AG09309 (cell line): ENCODE data around the gene ZNF292.
"Not testable (repeated sequence)": the region's sequence is repeated elsewhere in the genome, so short reads cannot be mapped to it uniquely, and the experiment has no call there.

Experiments used
- DNase-seq: peaks from one replicate; pipeline ENCODE4 v3.0.0-alpha.2; 2010; ENCODE audit warnings: low read depth
- H3K4me3 ChIP-seq: 2 replicates; pipeline ENCODE4 v1.5.1; 2011; ENCODE audit warnings: mild to moderate bottlenecking, low read depth, low read length, moderate library complexity; ENCODE audit not compliant: control insufficient read depth
- CTCF ChIP-seq: IDR thresholded peaks from 2 replicates; pipeline ENCODE4 v1.5.1; 2011; ENCODE audit warnings: mild to moderate bottlenecking, low read depth, low read length, inconsistent platforms; ENCODE audit not compliant: insufficient read depth, control insufficient read depth; ENCODE audit errors: missing control alignments

ZNF292 gene

GRCh38 chr6:87289571-87289970 lies 134.2 kb downstream of the ZNF292 start:
- TF ChIP-seq CTCF, result no peak
- no peak overlapping the region for H3K4me3 ChIP-seq
- no peak for DNase-seq

GRCh38 chr6:87291883-87292282 lies 136.5 kb downstream of the ZNF292 start:
- DNase-seq, result no peak
- no peak overlapping the region for H3K4me3 ChIP-seq
- TF ChIP-seq CTCF, result no peak

- no peak for TF ChIP-seq CTCF
- no peak for DNase-seq
- no peak overlapping the region for H3K4me3 ChIP-seq
These were observed 138.2 kb downstream of the ZNF292 start for GRCh38 chr6:87293526-87293925.

GRCh38 chr6:87297119-87297518 lies 141.8 kb downstream of the ZNF292 start:
- no peak overlapping the region for H3K4me3 ChIP-seq
- TF ChIP-seq CTCF, result no peak
- DNase-seq, result no peak

- not testable (repeated sequence) for DNase-seq, H3K4me3 ChIP-seq
These were observed 145.9 kb downstream of the ZNF292 start for GRCh38 chr6:87301277-87301676.

- no peak overlapping the region for H3K4me3 ChIP-seq
- no peak for TF ChIP-seq CTCF
- DNase-seq, result no peak
These were observed 153.6 kb downstream of the ZNF292 start for GRCh38 chr6:87308970-87309369.

GRCh38 chr6:87312860-87313259 lies 157.5 kb downstream of the ZNF292 start:
- DNase-seq, result no peak

More at GRCh38 chr6:87312860-87313259, 157.5 kb downstream of the ZNF292 start:
- no peak overlapping the region for H3K4me3 ChIP-seq
- no peak for TF ChIP-seq CTCF
